Measurements from ENCODE around the gene ZBTB6.

DNA sequence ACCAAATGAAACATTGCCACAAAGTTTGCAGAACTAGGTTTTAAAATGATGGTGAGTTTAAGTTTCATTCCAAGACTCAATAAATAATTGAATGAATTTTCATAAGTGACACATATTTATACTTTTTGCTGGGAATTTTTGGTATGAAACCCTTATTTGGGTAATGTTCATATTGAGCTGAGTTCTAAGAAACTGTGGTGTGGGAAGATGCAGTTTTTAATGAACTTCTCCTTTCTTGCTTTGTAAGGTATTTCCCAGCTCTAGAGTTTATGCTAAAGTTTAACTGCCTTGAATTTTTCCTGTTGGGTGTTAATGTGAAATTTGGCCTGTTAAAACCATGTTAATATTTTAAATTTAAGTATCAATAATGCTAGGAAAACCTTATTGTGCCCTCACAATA, 42.8 kb upstream of the ZBTB6 start:
- TF ChIP-seq, protein P1, sequence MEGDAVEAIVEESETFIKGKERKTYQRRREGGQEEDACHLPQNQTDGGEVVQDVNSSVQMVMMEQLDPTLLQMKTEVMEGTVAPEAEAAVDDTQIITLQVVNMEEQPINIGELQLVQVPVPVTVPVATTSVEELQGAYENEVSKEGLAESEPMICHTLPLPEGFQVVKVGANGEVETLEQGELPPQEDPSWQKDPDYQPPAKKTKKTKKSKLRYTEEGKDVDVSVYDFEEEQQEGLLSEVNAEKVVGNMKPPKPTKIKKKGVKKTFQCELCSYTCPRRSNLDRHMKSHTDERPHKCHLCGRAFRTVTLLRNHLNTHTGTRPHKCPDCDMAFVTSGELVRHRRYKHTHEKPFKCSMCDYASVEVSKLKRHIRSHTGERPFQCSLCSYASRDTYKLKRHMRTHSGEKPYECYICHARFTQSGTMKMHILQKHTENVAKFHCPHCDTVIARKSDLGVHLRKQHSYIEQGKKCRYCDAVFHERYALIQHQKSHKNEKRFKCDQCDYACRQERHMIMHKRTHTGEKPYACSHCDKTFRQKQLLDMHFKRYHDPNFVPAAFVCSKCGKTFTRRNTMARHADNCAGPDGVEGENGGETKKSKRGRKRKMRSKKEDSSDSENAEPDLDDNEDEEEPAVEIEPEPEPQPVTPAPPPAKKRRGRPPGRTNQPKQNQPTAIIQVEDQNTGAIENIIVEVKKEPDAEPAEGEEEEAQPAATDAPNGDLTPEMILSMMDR (conservative IDR thresholded peaks at IDR 0.05; ENCODE audit: low read depth, low read length) = no peak
- TF ChIP-seq POLR2A (IDR thresholded peaks at IDR 0.05; ENCODE audit: low read depth, low read length) (no peak), RFX5 (IDR thresholded peaks at IDR 0.05; ENCODE audit: low read depth, low read length) (no peak), NFE2L2 (IDR thresholded peaks at IDR 0.05; ENCODE audit: low read depth, low read length) (no peak), CEBPB (IDR thresholded peaks at IDR 0.05; ENCODE audit: low read depth, low read length) (no peak), RAD21 (IDR thresholded peaks at IDR 0.05; ENCODE audit: low read length) (no peak), MXI1 (IDR thresholded peaks at IDR 0.05; ENCODE audit: borderline replicate concordance, low read depth, low read length) (no peak), MAFK (IDR thresholded peaks at IDR 0.05; ENCODE audit: low read depth, low read length) (no peak), RCOR1 (IDR thresholded peaks at IDR 0.05; ENCODE audit: insufficient replicate concordance, low read length) (no peak), BHLHE40 (IDR thresholded peaks at IDR 0.05; ENCODE audit: low read depth, low read length) (no peak), SMC3 (IDR thresholded peaks at IDR 0.05; ENCODE audit: low read depth, low read length) (no peak)
- TF ChIP-seq, protein P2, sequence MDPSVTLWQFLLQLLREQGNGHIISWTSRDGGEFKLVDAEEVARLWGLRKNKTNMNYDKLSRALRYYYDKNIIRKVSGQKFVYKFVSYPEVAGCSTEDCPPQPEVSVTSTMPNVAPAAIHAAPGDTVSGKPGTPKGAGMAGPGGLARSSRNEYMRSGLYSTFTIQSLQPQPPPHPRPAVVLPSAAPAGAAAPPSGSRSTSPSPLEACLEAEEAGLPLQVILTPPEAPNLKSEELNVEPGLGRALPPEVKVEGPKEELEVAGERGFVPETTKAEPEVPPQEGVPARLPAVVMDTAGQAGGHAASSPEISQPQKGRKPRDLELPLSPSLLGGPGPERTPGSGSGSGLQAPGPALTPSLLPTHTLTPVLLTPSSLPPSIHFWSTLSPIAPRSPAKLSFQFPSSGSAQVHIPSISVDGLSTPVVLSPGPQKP (IDR thresholded peaks at IDR 0.05; ENCODE audit: borderline replicate concordance, low read depth, low read length) = no peak
- TF ChIP-seq, protein P3, sequence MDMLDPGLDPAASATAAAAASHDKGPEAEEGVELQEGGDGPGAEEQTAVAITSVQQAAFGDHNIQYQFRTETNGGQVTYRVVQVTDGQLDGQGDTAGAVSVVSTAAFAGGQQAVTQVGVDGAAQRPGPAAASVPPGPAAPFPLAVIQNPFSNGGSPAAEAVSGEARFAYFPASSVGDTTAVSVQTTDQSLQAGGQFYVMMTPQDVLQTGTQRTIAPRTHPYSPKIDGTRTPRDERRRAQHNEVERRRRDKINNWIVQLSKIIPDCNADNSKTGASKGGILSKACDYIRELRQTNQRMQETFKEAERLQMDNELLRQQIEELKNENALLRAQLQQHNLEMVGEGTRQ (IDR thresholded peaks at IDR 0.05; ENCODE audit: low read depth, low read length) = no peak

Data from IMR-90 (cell line).